Activated CD4-positive, alpha-beta memory T cell treated with anti-CD3 and anti-CD28 coated beads for 36 hours (primary cell): ENCODE results near the gene ZBTB34. TPM values are rescaled to one million over a fixed set of nuclear protein-coding genes. Genes with fewer than 3 reads are reported as not detected.

Experiments
- CTCF ChIA-PET: fragments of 350-600 bp; sonication (Branson Sonifier 250); formaldehyde crosslinking; loops from one replicate; lab custom pipeline; 2021; ENCODE audit warnings: antibody characterized with exemption, inconsistent platforms; lab: Charles Lee
- POLR2A ChIA-PET: fragments of 350-600 bp; sonication (Branson Sonifier 250); formaldehyde crosslinking; loops from one replicate; lab custom pipeline; 2021; ENCODE audit warnings: antibody characterized with exemption; lab: Charles Lee
- DNase-seq: peaks from one replicate; pipeline ENCODE4 v3.0.0-alpha.2; 2020
- H3K27ac Mint-ChIP-seq: one replicate; pipeline ENCODE4 v1.8.0; 2021; ENCODE audit warnings: mixed read lengths
- H3K27me3 Mint-ChIP-seq: one replicate; pipeline ENCODE4 v1.8.0; 2021; ENCODE audit warnings: mixed read lengths
- H3K36me3 Mint-ChIP-seq: one replicate; pipeline ENCODE4 v1.8.0; 2021; ENCODE audit warnings: mixed read lengths
- H3K4me1 Mint-ChIP-seq: one replicate; pipeline ENCODE4 v1.8.0; 2021; ENCODE audit warnings: low read depth, mixed read lengths
- H3K4me3 Mint-ChIP-seq: one replicate; pipeline ENCODE4 v1.8.0; 2021; ENCODE audit warnings: mild to moderate bottlenecking, mixed read lengths
- H3K9me3 Mint-ChIP-seq: one replicate; pipeline ENCODE4 v1.8.0; 2021; ENCODE audit warnings: mixed read lengths
- intact Hi-C: fragments of 100-400 bp; cut with micrococcal nuclease; formaldehyde crosslinking; loops from one replicate; pipeline ENCODE4 v1.15.1; 2023
- total RNA-seq, 2 experiments: library from RNA; stranded (reverse); gene quantifications; one replicate each; pipeline ENCODE4 v1.2.3, GENCODE V29; 2021

Gene ZBTB34
- total RNA-seq, 2 experiments from 2014 or later, result 4.0 to 4.5 TPM

DNA sequence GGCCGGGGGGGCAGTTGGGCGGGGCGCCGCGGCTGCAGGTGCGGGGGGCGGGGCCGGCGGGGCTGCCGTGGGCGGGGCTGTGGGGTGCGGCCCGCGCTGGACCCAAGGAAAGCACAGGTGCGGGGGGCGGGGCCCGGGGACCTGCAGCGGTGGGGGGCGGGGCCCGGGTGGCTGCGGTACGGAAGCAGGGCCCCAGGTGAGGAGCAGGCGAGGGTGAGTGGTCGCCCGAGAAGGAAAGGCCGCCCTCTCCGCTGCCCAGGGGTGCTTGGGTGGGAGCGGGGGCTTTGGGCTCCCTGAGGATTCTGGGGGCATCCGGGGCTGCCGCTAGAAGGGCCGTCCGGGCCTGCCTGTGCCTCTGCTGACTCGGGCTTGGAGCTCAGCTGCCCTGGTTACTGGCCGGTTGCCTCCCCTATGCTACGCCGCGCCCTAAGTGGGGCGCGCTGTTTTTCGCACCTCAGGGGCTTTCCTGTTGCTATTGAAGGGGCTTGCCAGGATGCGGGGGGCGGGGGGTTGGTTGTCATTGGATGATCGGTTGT lies 54.9 kb downstream of the ZBTB34 start:
- ChIA-PET POLR2A (no interaction called here), CTCF (interaction anchor here (1.0 kb wide), 1 partner anchor 15 kb away, joined by 3 read pairs; no protein-coding TSS in a partner anchor)
- no peaks in the 10 kb centered on the region for H3K27me3 Mint-ChIP-seq
- peaks cover 6% of the 10 kb centered on the region for H3K4me1 Mint-ChIP-seq
- H3K9me3 Mint-ChIP-seq, result no peaks in the 10 kb centered on the region
- intact Hi-C loops, result no loop called here
- H3K4me3 Mint-ChIP-seq, result peak overlapping the region; percentile 59
- H3K27ac Mint-ChIP-seq, result no peak overlapping the region
- no peaks in the 10 kb centered on the region for H3K36me3 Mint-ChIP-seq
- peak; percentile 53 for DNase-seq

DNA sequence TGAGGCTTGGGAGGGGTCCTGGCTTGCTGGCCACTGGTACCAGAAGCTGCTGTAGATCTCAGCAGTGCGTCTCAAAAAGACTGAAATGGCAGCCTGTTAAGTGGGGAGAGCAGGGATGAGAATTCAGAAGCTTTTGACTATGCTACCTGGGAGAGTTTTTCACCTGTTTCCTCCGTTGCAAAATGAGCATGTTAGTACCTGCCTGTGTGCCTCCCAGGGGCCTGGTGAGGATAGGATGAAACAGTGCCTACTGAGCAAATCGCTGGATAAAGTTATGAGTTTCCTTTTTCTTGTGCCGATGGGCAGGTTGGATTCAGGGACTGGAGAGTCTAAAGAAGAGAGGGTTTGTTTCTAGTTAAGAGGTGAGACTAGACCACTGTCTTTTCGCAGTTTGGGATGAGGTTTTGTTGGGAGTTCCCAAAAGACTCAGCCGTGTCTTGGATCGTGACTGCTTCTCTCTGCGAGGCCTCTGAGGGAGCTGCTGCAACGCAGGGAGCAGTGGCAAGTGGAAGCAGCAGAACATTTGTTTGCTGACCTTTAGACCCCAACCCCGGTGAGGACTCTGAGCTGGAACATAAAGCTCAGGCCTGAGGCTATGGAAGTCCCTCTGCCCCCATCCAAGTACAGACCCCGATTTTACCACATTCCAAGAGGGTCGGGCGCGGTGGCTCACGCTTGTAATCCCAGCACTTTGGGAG lies 55.6 kb downstream of the ZBTB34 start:
- CTCF ChIA-PET, result no interaction called here
- Mint-ChIP-seq H3K27ac (no peak overlapping the region), H3K36me3 (no peaks in the 10 kb centered on the region), H3K4me3 (peak overlapping the region; percentile 59), H3K4me1 (peaks cover 6% of the 10 kb centered on the region), H3K9me3 (no peaks in the 10 kb centered on the region), H3K27me3 (no peaks in the 10 kb centered on the region)
- intact Hi-C loops, result no loop called here
- POLR2A ChIA-PET, result no interaction called here
- DNase-seq, result no peak

DNA sequence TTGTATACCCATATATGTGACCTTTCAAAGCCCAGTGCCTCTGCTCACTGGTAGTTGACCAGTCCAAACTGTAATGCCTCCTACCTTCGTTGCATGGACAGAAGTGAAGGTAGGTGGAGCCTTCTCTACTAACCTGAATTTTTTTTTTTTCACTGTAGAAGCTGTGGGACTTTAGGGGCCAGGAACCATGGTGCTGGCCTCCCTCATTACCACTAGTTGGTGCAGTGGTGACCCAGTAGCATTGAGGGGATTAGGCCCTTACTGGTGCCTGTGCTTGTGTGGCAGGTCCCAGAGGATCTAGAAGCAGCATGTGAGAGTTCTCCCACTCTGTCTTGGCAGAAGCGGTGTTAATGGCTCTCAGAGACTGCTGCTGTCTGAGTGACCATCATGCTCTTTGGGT lies 56.5 kb downstream of the ZBTB34 start:
- POLR2A ChIA-PET, result no interaction called here
- Mint-ChIP-seq H3K4me1 (peaks cover 6% of the 10 kb centered on the region), H3K9me3 (no peaks in the 10 kb centered on the region), H3K4me3 (peak overlapping the region; percentile 32), H3K36me3 (no peaks in the 10 kb centered on the region), H3K27ac (no peak overlapping the region), H3K27me3 (no peaks in the 10 kb centered on the region)
- DNase-seq, result no peak
- intact Hi-C loops, result no loop called here
- CTCF ChIA-PET, result interaction anchor here (0.6 to 1.2 kb wide), 2 partner anchors 23 to 76 kb away, joined by 3 read pairs; no protein-coding TSS in a partner anchor

DNA sequence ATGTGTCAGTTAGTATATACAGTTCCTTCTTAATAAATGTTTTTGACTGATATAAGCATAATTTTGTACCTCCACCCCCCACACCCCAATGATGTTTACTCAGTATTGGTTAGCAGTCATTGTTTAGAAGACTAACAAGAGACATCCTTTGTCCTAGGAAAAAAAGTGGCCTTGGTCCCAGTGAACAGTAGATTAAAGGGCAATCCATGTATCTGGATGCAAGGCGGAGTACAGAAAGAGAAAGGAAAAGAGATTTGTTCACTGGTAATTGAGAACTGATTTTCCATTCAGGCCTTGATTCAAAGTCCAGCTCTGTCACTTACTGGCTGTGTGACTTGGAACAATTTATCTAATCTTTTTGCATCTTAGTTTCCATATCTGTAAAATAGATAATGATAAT lies 58.8 kb downstream of the ZBTB34 start:
- no peaks in the 10 kb centered on the region for H3K9me3 Mint-ChIP-seq
- H3K27me3 Mint-ChIP-seq, result no peaks in the 10 kb centered on the region
- DNase-seq, result no peak
- intact Hi-C loops, result no loop called here
- peaks cover 6% of the 10 kb centered on the region for H3K4me1 Mint-ChIP-seq
- no peak overlapping the region for H3K4me3 Mint-ChIP-seq
- H3K27ac Mint-ChIP-seq, result no peak overlapping the region
- ChIA-PET POLR2A (no interaction called here), CTCF (no interaction called here)
- H3K36me3 Mint-ChIP-seq, result no peaks in the 10 kb centered on the region

DNA sequence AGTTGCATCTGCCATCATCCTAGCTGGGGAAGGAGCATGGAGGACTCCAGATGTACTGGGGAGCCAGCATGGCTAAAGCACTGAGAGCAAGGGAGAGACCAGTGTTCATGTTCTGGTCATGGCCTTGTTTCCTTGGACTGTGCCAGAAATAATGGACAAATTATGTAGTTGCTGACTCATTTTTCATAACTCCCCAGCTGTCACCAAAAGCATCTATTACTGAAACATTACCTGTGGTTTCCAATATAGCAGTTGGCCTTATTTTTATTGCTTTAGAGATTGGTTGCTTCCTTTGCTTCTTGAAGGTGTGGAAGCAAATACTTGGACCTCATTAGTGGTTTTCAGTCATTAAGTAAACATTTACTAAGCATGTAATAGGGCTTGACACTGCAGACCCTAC lies 65.4 kb downstream of the ZBTB34 start:
- Mint-ChIP-seq H3K36me3 (no peaks in the 10 kb centered on the region), H3K27ac (no peak overlapping the region), H3K4me3 (no peak overlapping the region), H3K4me1 (no peaks in the 10 kb centered on the region), H3K9me3 (no peaks in the 10 kb centered on the region), H3K27me3 (no peaks in the 10 kb centered on the region)
- no peak for DNase-seq
- ChIA-PET CTCF (interaction anchor here (0.9 to 1.1 kb wide), 3 partner anchors 9 to 289 kb away, joined by 3 to 4 read pairs (median 4); no protein-coding TSS in a partner anchor), POLR2A (interaction anchor here (0.6 kb wide), 1 partner anchor 40 kb away, joined by 3 read pairs; no protein-coding TSS in a partner anchor)
- intact Hi-C loops, result no loop called here

DNA sequence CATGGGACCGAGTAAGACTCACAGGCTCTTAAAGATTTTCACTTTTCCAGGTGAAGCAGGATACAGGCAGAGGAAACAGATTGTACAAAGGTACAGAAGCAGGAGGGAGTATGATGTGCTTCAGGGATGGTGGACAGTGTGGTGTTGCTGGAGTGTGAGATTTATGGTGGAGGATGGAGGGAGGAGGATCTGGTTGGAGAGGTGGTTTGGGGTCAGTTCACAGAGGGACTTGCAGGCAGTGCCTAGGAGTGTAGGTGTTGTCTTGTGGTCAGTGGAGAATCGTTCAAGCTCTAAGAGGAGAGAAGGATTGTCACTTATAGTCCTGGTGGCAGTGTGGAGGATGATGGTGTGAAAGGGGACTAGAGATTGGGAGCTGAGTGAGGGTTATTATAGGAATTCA lies 65.9 kb downstream of the ZBTB34 start:
- H3K4me1 Mint-ChIP-seq, result no peaks in the 10 kb centered on the region
- intact Hi-C loops, result no loop called here
- H3K27me3 Mint-ChIP-seq, result no peaks in the 10 kb centered on the region
- DNase-seq, result no peak
- H3K4me3 Mint-ChIP-seq, result no peak overlapping the region
- H3K27ac Mint-ChIP-seq, result no peak overlapping the region
- ChIA-PET POLR2A (no interaction called here), CTCF (interaction anchor here (0.9 kb wide), 1 partner anchor 8 kb away, joined by 4 read pairs; no protein-coding TSS in a partner anchor)
- H3K9me3 Mint-ChIP-seq, result no peaks in the 10 kb centered on the region
- no peaks in the 10 kb centered on the region for H3K36me3 Mint-ChIP-seq

DNA sequence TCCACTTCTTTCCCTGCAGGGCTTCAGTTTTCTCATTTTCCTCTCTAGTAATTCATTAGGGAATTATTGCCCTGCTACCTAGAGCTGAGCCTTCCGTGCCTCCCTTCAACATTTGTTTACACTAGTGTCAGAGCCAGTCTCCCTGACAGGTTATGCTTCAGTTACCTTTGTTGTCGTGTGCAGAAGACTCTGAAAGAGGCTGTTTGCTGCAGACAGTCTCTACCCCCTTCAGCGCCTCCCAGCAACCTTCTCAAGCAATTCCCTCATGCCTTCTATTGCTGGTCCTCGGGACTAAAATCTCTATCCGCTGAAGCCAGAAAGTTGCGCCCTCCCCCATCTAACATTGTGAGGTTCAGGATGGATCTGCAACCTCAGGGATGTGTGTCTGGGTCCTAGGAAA lies 67.0 kb downstream of the ZBTB34 start:
- ChIA-PET POLR2A (no interaction called here), CTCF (no interaction called here)
- intact Hi-C loops, result no loop called here
- Mint-ChIP-seq H3K4me3 (no peak overlapping the region), H3K9me3 (no peaks in the 10 kb centered on the region), H3K27me3 (no peaks in the 10 kb centered on the region), H3K36me3 (no peaks in the 10 kb centered on the region), H3K27ac (no peak overlapping the region), H3K4me1 (no peaks in the 10 kb centered on the region)
- no peak for DNase-seq

DNA sequence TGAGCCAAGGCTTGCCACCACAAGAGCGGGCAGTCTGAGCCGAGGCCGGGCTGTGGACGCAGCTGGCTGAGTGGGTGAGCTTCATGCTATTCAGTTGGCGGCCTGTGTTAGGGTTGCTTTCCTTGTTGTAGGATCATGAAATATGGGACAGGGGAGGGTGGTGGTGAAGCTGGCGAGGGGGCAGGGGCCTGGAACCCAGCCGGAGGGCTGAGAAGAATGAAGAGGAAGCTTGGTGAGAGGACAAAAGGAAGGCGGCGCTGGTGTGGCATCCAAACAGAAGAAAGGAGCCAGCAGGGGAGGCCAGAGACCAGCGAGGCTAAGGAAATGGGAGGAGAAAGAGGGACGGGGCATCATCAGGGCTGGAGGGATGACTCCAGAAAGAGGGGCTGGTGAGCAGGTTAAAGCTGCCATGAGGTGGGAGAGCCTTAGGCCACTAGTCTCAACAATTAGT lies 72.5 kb downstream of the ZBTB34 start:
- no peak for DNase-seq
- ChIA-PET CTCF (no interaction called here), POLR2A (no interaction called here)
- H3K27ac Mint-ChIP-seq, result no peak overlapping the region
- no peaks in the 10 kb centered on the region for H3K36me3 Mint-ChIP-seq
- intact Hi-C loops, result no loop called here
- H3K4me3 Mint-ChIP-seq, result no peak overlapping the region
- no peaks in the 10 kb centered on the region for H3K4me1 Mint-ChIP-seq
- H3K9me3 Mint-ChIP-seq, result peaks cover 3% of the 10 kb centered on the region
- no peaks in the 10 kb centered on the region for H3K27me3 Mint-ChIP-seq

DNA sequence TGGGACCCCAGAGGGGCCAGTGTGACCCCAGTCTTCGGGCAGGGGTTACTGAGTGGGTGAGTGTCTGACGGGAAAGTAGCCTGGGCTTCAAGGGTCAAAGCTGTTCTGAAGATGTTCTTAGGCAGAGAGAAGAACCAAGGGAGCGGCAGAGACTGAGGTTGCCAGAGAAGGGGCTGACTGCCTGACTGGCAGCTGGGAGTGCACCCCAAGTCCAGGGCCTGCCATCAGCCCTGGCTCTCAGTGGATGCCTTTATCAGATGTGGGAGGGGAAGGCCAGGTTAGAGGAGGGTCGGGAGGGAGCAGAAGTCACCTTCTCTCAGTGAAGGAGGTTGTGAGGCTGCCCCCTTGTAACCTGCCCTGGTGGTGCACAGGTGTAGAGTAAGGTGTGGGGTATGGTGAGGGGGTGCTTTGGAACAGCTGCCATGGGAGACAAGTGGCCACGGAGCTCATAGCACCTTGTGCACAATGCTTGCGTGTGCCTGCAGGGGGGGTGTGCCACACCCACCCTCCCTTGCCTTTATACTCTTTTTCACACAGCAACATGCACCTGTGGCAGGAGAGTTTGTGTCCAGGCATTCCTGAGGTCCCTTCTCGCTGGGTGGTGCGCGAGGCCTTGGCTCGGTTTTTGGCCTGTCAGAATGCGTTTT lies 73.0 kb downstream of the ZBTB34 start:
- POLR2A ChIA-PET, result no interaction called here
- Mint-ChIP-seq H3K27me3 (no peaks in the 10 kb centered on the region), H3K36me3 (no peaks in the 10 kb centered on the region), H3K9me3 (peaks cover 3% of the 10 kb centered on the region), H3K4me3 (no peak overlapping the region), H3K4me1 (no peaks in the 10 kb centered on the region), H3K27ac (no peak overlapping the region)
- intact Hi-C loops, result no loop called here
- DNase-seq, result no peak
- CTCF ChIA-PET, result no interaction called here

DNA sequence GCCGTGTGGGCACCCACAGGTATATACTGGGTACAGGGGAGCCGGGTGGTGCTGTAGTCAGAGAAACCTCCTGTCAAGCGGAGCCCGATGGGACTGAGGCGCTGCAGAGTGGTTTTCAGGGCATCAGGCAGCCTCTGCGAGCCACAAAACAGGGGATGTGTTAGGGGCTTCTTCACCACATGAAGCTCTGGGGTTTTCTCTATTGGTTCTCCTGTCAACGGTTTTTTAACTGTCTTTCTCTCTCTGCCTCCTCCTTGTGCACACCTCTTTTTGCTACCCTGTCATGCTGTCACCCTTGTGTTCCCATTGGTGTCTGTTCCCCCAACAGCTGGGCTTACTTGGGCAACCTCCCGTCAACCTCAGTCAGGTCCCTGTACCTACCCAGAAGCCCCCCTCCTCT lies 74.0 kb downstream of the ZBTB34 start:
- ChIA-PET POLR2A (no interaction called here), CTCF (interaction anchor here (0.7 to 1.1 kb wide), 2 partner anchors 9 to 264 kb away, joined by 4 read pairs; no protein-coding TSS in a partner anchor)
- no peak overlapping the region for H3K4me3 Mint-ChIP-seq
- H3K27ac Mint-ChIP-seq, result no peak overlapping the region
- peaks cover 3% of the 10 kb centered on the region for H3K9me3 Mint-ChIP-seq
- no peaks in the 10 kb centered on the region for H3K27me3 Mint-ChIP-seq
- no peaks in the 10 kb centered on the region for H3K36me3 Mint-ChIP-seq
- DNase-seq, result no peak
- intact Hi-C loops, result no loop called here
- H3K4me1 Mint-ChIP-seq, result no peaks in the 10 kb centered on the region
